SJCRH30 (cell line): Measurements from ENCODE around the gene SLC22A14. TPM values are rescaled to one million over a fixed set of nuclear protein-coding genes. Genes with fewer than 3 reads are reported as not detected.
"Not testable (repeated sequence)": the region's sequence is repeated elsewhere in the genome, so short reads cannot be mapped to it uniquely, and the experiment has no call there.

Source experiments
- DNase-seq, 2 experiments: peaks; one replicate each; pipeline ENCODE4 v3.0.0-alpha.2; 2015 to 2020
- H3K27ac ChIP-seq: fragments of 250-450 bp; sonication (Bioruptor Pico); 2 replicates; pipeline ENCODE4 v1.5.1; 2020; ENCODE audit warnings: mild to moderate bottlenecking, moderate library complexity
- H3K27me3 ChIP-seq: fragments of 250-450 bp; sonication (Bioruptor Pico); 2 replicates; pipeline ENCODE4 v1.5.1; 2020; ENCODE audit warnings: mild to moderate bottlenecking, moderate library complexity
- H3K36me3 ChIP-seq: fragments of 250-450 bp; sonication (Bioruptor Pico); 2 replicates; pipeline ENCODE4 v1.5.1; 2020; ENCODE audit warnings: mild to moderate bottlenecking, moderate library complexity
- H3K4me1 ChIP-seq: fragments of 250-450 bp; sonication (Bioruptor Pico); 2 replicates; pipeline ENCODE4 v1.5.1; 2020; ENCODE audit warnings: mild to moderate bottlenecking, moderate library complexity
- H3K4me3 ChIP-seq: fragments of 250-450 bp; sonication (Bioruptor Pico); 2 replicates; pipeline ENCODE4 v1.5.1; 2020; ENCODE audit warnings: mild to moderate bottlenecking, moderate library complexity
- H3K9me3 ChIP-seq: fragments of 250-450 bp; sonication (Bioruptor Pico); replicated peaks from 2 replicates; pipeline ENCODE4 v1.5.1; 2020; ENCODE audit warnings: mild to moderate bottlenecking, moderate library complexity
- total RNA-seq: library from RNA; depleted of rRNA; stranded (reverse); fragments of >200 nt; shearing (Covaris generic); gene quantifications from 2 replicates; pipeline ENCODE4 v1.2.3, GENCODE V29; 2014

Gene SLC22A14
- total RNA-seq, 1 experiment from 2014 or later, result not detected

GRCh38 chr3:38283810-38284755, 2.0 kb downstream of the SLC22A14 start:
- DNase-seq, result no peak
- no peaks in the 10 kb centered on the region for H3K4me1 ChIP-seq
- no peak overlapping the region for H3K27ac ChIP-seq
- H3K4me3 ChIP-seq, result no peak overlapping the region
- H3K36me3 ChIP-seq, result no peaks in the 10 kb centered on the region
- H3K27me3 ChIP-seq, result no peaks in the 10 kb centered on the region
- no peaks in the 10 kb centered on the region for H3K9me3 ChIP-seq

- no peaks in the 10 kb centered on the region for H3K36me3 ChIP-seq
- no peaks in the 10 kb centered on the region for H3K9me3 ChIP-seq
- no peak for DNase-seq
- no peak overlapping the region for H3K4me3 ChIP-seq
- H3K27me3 ChIP-seq, result no peaks in the 10 kb centered on the region
- no peaks in the 10 kb centered on the region for H3K4me1 ChIP-seq
- no peak overlapping the region for H3K27ac ChIP-seq
These were observed 2.7 kb downstream of the SLC22A14 start for GRCh38 chr3:38284756-38285150.

- not testable (repeated sequence) for H3K4me1 ChIP-seq, H3K9me3 ChIP-seq, H3K4me3 ChIP-seq, H3K36me3 ChIP-seq, H3K27me3 ChIP-seq, H3K27ac ChIP-seq, DNase-seq
These were observed 7.5 kb downstream of the SLC22A14 start for GRCh38 chr3:38289286-38290217.

GRCh38 chr3:38297053-38297452, 15.0 kb downstream of the SLC22A14 start:
- H3K36me3 ChIP-seq, H3K27me3 ChIP-seq, H3K9me3 ChIP-seq, H3K27ac ChIP-seq, DNase-seq, H3K4me3 ChIP-seq, H3K4me1 ChIP-seq: not testable (repeated sequence)

GRCh38 chr3:38297537-38297936, 15.4 kb downstream of the SLC22A14 start:
- Histone ChIP-seq H3K27ac (no peak overlapping the region), H3K4me3 (no peak overlapping the region), H3K9me3 (no peaks in the 10 kb centered on the region), H3K27me3 (no peaks in the 10 kb centered on the region), H3K4me1 (no peaks in the 10 kb centered on the region), H3K36me3 (no peaks in the 10 kb centered on the region)
- DNase-seq, result no peak

- H3K36me3 ChIP-seq, result no peaks in the 10 kb centered on the region
- no peaks in the 10 kb centered on the region for H3K4me1 ChIP-seq
- no peaks in the 10 kb centered on the region for H3K9me3 ChIP-seq
- no peak overlapping the region for H3K4me3 ChIP-seq
- no peak for DNase-seq
- no peak overlapping the region for H3K27ac ChIP-seq
- no peaks in the 10 kb centered on the region for H3K27me3 ChIP-seq
These were observed 16.0 kb downstream of the SLC22A14 start for GRCh38 chr3:38297947-38298711.

GRCh38 chr3:38306941-38307340, 24.8 kb downstream of the SLC22A14 start:
- DNase-seq, result no peak
- Histone ChIP-seq H3K27ac (no peak overlapping the region), H3K4me1 (no peaks in the 10 kb centered on the region), H3K4me3 (no peak overlapping the region), H3K9me3 (no peaks in the 10 kb centered on the region), H3K27me3 (no peaks in the 10 kb centered on the region), H3K36me3 (no peaks in the 10 kb centered on the region)

- Histone ChIP-seq H3K27me3 (no peaks in the 10 kb centered on the region), H3K36me3 (no peaks in the 10 kb centered on the region), H3K4me1 (no peaks in the 10 kb centered on the region), H3K27ac (no peak overlapping the region), H3K9me3 (no peaks in the 10 kb centered on the region), H3K4me3 (no peak overlapping the region)
- DNase-seq, result no peak
These were observed 25.5 kb downstream of the SLC22A14 start for GRCh38 chr3:38307599-38307998.

GRCh38 chr3:38308456-38308855, 26.4 kb downstream of the SLC22A14 start:
- no peaks in the 10 kb centered on the region for H3K9me3 ChIP-seq
- no peaks in the 10 kb centered on the region for H3K36me3 ChIP-seq
- H3K27ac ChIP-seq, result no peak overlapping the region
- H3K4me3 ChIP-seq, result no peak overlapping the region
- H3K27me3 ChIP-seq, result no peaks in the 10 kb centered on the region
- DNase-seq, result no peak
- H3K4me1 ChIP-seq, result no peaks in the 10 kb centered on the region

GRCh38 chr3:38311476-38311875, 29.4 kb downstream of the SLC22A14 start:
- H3K27ac ChIP-seq, result no peak overlapping the region
- H3K36me3 ChIP-seq, result no peaks in the 10 kb centered on the region
- no peak for DNase-seq
- H3K9me3 ChIP-seq, result no peaks in the 10 kb centered on the region
- no peaks in the 10 kb centered on the region for H3K27me3 ChIP-seq
- no peaks in the 10 kb centered on the region for H3K4me1 ChIP-seq
- no peak overlapping the region for H3K4me3 ChIP-seq

GRCh38 chr3:38311941-38312340, 29.8 kb downstream of the SLC22A14 start:
- no peaks in the 10 kb centered on the region for H3K27me3 ChIP-seq
- H3K36me3 ChIP-seq, result no peaks in the 10 kb centered on the region
- no peak overlapping the region for H3K4me3 ChIP-seq
- DNase-seq, result no peak
- no peaks in the 10 kb centered on the region for H3K9me3 ChIP-seq
- no peaks in the 10 kb centered on the region for H3K4me1 ChIP-seq
- H3K27ac ChIP-seq, result no peak overlapping the region

GRCh38 chr3:38312356-38312755, 30.3 kb downstream of the SLC22A14 start:
- Histone ChIP-seq H3K27me3 (no peaks in the 10 kb centered on the region), H3K27ac (no peak overlapping the region), H3K4me1 (no peaks in the 10 kb centered on the region), H3K4me3 (no peak overlapping the region), H3K9me3 (no peaks in the 10 kb centered on the region), H3K36me3 (no peaks in the 10 kb centered on the region)
- no peak for DNase-seq

GRCh38 chr3:38313263-38313662, 31.2 kb downstream of the SLC22A14 start:
- Histone ChIP-seq H3K4me1 (no peaks in the 10 kb centered on the region), H3K27ac (no peak overlapping the region), H3K9me3 (no peaks in the 10 kb centered on the region), H3K27me3 (no peaks in the 10 kb centered on the region), H3K36me3 (no peaks in the 10 kb centered on the region), H3K4me3 (no peak overlapping the region)
- no peak for DNase-seq

GRCh38 chr3:38313695-38314094, 31.6 kb downstream of the SLC22A14 start:
- no peaks in the 10 kb centered on the region for H3K4me1 ChIP-seq
- DNase-seq, result no peak
- H3K4me3 ChIP-seq, result no peak overlapping the region
- no peaks in the 10 kb centered on the region for H3K27me3 ChIP-seq
- no peaks in the 10 kb centered on the region for H3K9me3 ChIP-seq
- no peaks in the 10 kb centered on the region for H3K36me3 ChIP-seq
- no peak overlapping the region for H3K27ac ChIP-seq
